ENCODE measurements around the gene POLR2H.

Gene POLR2H

DNA sequence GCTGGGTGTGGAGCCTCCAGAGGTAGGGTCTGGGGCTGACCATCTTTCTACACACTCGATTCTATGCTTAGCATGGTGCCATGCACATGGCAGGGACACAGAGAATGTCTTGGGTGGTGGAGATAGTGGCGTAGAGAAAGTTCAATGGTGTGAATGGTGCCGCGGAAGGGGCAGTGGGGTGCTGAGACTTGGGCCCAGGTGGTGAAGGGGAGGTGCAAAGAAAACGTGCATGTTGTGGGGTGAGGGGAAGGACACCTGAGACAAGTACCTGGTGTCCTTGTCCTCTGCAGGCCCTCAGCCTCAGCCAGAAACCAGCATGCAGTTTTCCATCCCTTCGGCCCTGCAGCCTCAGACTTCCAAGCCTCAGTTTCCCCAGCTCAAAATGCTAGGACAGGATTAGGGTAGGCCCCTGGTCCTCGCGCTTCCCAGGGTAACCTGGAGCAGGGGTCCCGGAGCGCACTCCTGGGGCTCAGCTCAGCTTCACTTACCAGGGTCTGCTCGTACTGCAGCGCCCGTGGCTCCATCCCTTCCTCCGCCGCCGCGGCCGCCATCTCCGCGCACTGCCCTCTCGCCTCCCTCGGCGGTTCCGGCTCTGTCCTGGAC lies 480 bp upstream of the POLR2H start:
- no peak for DNase-seq
- intact Hi-C loops (cut with DNase I), result no loop called here

DNA sequence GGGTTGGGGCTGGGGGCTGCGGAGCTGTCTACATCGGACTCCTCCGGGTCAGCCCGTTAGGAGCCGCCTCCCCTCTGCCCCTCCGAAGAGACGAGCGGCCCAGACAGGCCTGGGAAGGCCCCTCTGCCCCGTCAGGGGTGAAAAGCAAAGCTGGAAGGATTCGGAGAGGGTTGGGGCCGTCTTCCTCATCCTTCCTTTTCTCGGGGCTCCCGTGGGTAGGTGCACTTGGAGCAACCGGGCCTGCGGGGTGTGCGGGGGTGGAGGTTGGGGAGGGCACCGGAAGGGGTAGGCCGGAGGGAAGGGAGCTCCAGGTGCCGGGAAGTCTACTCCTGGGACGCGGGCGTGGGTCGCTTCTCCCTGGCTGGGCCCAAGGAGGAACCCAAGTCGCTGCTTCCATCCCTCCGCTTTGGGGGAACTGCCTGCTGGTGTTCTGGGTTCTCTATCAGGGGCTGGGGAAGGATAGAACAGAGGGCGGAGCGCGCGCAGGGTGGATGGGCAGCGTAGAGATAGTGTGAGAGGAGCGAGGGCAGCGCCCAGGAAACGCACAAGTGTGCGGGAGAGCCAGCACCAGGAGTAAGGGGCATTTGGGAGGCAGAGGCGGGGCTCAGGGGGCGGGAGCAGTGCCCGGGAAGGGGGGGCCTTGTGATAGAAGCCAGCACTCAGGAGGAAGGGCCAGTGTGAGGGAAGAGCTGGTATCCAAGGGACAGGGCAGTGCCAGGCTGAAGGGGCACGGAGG lies 590 bp downstream of the POLR2H start:
- intact Hi-C loops (cut with DNase I), result no loop called here
- peak; percentile 46 to 85 (median 70) for DNase-seq

DNA sequence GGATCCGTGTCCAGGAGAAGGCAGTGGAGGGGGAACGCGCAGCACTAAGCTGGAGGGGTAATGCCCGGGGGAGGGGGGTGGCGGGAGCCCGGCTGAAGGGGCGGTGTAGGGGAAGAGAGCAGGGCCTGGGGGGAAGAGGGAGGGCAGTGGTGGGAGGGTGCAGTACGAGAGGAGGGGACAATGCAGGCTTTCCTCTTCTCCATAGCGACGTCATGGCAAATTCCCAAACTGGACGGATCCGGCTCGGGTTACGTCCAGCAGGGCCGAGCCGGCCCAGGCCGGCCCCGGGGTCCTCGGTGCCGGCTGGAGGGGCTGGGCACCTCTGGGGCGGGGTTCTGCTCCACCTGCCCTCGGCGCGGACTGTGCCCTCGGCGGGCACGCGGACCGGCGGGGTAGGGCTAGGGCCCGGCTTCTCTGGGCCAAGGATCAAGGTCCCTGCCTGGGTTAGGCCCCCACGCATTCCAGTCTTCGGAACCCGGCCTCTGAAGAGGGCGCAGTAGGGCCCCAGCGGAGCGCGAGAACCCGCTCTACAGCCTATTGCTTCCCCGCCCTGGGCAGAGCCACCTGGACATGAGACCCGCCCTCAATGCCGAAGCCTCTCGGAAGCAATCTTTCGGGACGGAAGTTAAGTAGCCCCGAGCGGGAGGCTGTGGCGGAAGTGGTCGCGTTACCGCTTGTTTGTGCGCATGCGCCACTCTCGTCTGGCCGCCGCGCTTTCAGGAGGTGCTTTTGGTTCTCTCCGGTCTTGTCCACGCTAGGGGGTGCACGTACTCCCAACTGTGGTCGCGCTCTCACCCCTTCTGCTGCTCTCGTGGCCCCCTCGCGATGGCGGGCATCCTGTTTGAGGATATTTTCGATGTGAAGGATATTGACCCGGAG lies 1.4 kb downstream of the POLR2H start:
- intact Hi-C loops (cut with DNase I), result no loop called here
- peak; percentile 86 to 98 (median 94) for DNase-seq

DNA sequence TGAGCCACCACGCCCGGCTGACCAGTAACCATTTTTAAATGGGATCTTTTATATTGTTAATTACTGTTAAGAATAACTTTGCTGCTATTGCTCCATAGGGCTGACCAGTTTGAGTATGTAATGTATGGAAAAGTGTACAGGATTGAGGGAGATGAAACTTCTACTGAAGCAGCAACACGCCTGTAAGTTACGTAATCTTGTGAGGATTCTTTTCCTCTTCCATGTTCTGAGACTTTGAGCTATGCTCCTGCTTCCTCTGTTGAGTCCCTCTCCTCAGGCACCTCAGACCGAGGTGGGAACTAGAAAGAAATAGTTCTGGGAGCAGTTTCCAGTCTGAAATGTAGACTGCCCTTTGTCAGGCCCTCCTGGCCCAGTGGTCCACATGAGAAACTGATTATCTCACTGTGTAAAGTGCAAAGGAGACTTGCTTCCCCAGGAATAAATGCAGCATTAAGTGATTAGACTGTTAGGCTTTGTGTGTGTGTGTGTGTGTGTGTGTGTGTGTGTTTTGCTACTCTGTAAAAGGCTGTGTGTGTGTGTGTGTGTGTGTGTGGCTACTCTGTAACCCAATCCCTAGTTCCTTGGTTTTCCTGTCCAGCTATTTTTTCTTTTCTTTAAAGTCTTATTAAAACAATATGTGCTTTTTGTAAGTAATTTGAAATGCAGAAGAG lies 5.2 kb downstream of the POLR2H start:
- DNase-seq, result no peak
- intact Hi-C loops (cut with DNase I), result no loop called here

DNA sequence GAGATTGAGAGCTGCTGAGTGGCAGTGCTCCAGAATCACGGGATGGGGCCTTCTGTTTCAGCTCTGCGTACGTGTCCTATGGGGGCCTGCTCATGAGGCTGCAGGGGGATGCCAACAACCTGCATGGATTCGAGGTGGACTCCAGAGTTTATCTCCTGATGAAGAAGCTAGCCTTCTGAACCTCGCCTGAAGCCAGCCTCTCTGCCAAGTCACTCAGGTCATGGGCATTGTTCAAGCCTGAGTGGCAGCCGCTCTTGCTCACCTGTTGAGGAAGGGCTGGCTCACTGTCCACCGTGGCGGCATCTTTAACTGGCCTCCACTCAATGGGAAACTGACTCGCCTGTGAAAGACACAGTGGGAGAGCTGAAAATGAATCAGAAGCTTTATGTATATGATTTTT lies 6.6 kb downstream of the POLR2H start:
- intact Hi-C loops (cut with DNase I), result no loop called here
- no peak for DNase-seq

DNA sequence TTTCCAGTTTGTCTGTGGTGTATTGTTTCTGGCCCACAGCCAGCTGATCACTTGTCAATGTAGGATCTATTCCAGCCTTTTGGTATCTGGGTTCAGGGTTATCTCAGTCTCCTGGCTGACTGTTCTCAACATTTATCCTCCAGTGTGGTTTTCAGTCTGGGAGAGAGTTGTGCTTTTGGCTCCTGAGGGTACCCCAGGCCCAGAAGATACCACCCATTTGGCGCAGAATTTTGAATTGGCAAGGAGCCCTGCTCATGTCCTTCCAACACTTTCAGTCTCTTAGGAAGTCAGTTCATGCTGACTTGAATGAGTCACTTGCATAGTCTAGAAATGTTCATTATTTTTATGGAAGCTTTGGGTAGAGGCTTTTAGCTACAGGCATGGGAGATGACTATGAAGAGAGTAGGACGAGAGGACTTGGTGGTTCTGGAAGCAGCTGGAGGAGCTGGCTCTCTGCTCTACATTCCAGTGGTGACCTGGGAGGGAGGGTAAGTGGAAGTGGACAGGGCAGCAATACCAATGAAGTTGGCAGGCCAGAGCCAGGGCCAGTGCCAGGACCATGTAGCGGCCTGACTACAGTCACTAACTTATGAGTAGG lies 7.2 kb downstream of the POLR2H start:
- peak in 17 of 42 donors; percentile 36 to 82 (median 57) for DNase-seq
- intact Hi-C loops (cut with DNase I), result no loop called here

DNA sequence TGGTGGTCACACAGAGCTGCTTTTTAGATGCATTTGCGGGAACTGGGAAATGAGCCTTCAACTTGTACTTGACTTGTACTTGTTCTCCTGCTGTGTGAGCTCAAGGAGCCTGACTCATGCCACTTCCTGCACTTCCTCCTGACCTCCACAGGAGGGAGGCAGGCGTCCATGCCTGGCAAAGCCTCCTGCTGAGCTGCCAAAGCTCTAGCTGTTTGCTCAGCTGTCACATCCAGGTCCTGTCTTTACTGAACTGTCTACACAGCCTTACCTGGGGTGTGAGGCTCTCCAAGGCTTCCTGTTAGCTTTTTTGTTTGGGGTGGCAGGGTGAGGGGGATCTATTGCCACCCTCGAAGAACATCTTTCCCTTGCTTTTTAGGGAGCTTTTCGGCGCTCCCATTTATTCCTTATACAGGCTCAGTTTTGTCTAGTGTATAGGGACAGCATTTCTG lies 10.1 kb downstream of the POLR2H start:
- peak; percentile 62 to 94 (median 82) for DNase-seq
- intact Hi-C loops (cut with DNase I), result loop anchor here (5.0 to 10.0 kb wide), 2 partner anchors 143 to 171 kb away; no protein-coding TSS in a partner anchor

DNA sequence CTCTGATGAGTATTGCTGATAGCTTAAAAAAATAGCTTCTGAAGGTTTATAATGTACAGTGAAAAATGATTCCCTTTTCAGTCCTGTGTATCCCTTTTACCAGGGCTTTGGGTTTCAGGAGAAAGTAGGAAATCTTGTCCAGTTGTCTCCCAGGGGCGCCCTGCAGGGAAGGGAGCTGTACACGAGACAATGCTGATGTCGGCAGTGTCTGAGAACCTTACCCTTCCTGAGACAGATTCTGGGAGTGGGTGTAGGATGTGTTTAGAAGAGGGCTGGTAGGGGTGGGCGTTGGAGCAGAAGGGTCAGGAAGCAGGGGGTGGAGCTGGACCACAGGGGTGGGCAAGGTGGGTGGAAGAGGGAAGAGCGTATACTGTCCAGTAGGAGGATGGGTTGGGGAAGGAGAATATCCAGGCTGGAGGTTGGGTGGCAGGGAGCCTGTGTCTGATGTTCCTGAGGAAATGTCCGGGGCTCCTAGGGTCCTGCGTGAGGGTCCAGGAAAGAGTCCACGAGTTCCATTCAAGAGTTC lies 10.8 kb downstream of the POLR2H start:
- intact Hi-C loops (cut with DNase I), result loop anchor here (5.0 to 10.0 kb wide), 2 partner anchors 142 to 170 kb away; no protein-coding TSS in a partner anchor

DNA sequence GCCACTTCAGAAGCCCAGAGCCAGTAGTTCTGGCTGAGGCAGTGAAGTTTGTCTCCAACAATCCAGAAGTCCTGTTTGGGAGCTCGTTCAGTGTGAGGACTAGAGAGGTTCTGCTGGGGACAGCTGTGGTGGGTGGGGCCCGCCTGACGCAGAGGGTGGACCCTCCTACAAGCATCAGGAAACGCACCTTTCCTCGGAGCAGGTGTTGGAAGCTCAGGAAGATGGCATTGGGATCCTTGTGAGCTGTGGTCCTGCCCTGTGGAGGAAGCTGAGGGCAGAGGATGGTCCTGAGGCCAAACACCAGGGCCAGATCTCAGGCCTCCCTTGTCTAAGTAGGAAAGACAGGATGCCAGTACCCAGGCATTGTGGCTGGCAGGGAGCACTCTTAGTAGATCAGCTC lies 11.4 kb downstream of the POLR2H start:
- no peak for DNase-seq
- intact Hi-C loops (cut with DNase I), result loop anchor here (5.0 to 10.0 kb wide), 2 partner anchors 142 to 169 kb away; no protein-coding TSS in a partner anchor

More for the DNA sequence above, 10.8 kb downstream of the POLR2H start:
- DNase-seq, result no peak

DNA sequence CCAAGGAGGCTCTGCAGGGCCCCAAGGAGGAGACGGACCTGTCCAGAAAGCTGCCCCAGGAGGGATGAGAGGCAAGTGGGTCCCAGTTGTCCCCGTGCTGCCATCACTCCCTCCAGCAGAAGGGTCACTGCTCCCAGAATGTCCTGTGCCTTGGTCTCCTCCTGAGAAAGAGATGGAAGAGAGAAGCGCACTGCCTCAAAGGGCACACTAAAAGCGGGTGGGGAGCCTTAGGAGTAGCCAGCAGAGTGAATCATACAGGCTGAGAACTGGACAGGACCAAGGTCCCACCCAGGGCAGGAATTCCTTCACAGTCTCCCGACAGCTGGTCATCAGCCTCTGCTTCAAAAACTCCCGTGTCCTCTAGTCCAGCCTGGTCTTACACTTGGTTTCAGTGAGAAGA lies 11.9 kb downstream of the POLR2H start:
- DNase-seq, result no peak
- intact Hi-C loops (cut with DNase I), result loop anchor here (5.0 to 10.0 kb wide), 2 partner anchors 141 to 169 kb away; no protein-coding TSS in a partner anchor

DNA sequence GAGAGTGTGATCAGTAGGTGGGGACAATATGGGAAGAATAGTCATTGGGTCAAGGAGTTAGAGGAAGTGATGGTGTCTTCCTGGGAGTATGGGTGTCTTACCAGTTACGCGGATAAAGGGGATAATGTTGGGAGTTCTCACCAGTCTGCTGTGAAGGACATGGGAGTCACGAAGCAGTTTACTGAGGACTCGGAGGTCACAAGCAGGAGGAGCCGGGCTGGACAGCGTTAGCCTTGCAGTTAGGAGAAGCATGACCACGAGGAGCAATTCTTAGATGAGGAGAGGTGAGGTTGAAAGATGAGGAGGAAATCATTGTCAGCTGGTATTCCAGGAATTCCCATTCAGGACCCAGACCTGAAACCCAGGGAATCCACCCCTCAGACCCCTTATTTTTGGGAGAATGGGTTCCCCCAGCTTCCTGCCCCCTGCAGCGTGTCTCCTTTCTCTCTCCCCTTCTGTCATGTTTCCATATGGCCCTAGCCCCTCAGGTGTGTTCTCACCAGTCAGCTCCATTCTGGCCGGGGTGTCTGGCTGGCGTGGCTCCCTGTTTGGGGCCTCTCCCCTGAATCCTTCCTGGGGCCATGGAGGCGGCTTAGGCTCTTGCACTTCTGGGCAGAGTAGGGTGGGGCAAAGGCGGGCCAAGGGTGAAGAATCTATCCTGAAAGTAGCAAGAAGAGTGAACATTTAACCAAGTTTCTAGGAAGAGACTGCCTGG lies 14.4 kb downstream of the POLR2H start:
- intact Hi-C loops (cut with DNase I), result loop anchor here (10.0 kb wide), 1 partner anchor 139 kb away; no protein-coding TSS in a partner anchor
- DNase-seq, result no peak

DNA sequence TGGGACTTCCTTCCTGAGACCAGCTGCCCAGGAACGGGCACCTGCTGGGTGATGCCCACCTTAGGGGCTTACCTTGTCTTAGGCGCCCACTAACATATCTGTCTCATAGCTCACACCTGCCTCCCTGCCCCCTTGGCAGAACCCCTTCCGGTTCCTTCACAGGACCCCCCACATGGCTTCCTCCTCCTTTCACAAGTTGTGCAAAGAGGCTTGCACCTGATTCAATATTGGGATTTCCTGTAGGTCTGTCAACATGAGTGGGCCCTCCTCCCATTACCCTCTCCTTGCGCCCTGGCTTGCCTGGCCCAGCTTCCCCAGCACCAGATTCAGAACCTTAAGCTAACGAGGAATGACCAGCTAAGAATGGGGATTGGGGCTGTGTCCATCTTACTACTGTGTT lies 15.9 kb downstream of the POLR2H start:
- no peak for DNase-seq
- intact Hi-C loops (cut with DNase I), result loop anchor here (10.0 kb wide), 1 partner anchor 137 kb away; no protein-coding TSS in a partner anchor

DNA sequence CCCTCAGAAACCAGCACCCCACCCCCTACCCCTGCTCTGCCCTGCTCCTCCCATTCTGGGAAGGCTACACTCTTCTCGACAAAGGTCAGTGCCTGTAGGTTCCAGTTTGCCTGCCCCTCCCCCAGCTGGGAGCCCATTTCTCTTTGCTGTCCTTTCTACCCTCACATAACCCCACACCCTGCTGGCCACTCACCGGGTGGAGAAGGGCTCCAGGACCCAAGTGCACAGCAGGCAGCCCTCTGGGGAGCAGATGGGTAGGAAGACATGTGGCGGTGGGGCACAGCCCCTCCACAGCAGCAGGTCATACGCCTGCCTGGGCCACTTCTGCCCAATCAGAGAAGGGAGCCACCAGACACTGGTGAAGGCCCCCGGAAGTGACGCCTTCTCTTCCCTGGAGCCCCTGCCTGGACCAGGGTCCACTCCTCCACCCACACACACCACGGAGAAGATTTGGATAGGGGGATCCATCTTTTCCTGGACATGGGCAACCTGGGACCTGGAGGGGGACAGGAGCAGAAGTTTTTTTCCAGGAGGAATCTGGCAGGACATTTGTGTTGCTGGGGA lies 16.5 kb downstream of the POLR2H start, which contains the start of gene THPO:
THPO (minus strand) TSS at position 326 of the 564 bp plus-strand sequence. CDS start 1,948 bp downstream, outside the sequence.
- intact Hi-C loops (cut with DNase I), result loop anchor here (10.0 kb wide), 1 partner anchor 137 kb away; no protein-coding TSS in a partner anchor
- peak in 4 of 42 donors; percentile 30 to 62 (median 50) for DNase-seq

DNA sequence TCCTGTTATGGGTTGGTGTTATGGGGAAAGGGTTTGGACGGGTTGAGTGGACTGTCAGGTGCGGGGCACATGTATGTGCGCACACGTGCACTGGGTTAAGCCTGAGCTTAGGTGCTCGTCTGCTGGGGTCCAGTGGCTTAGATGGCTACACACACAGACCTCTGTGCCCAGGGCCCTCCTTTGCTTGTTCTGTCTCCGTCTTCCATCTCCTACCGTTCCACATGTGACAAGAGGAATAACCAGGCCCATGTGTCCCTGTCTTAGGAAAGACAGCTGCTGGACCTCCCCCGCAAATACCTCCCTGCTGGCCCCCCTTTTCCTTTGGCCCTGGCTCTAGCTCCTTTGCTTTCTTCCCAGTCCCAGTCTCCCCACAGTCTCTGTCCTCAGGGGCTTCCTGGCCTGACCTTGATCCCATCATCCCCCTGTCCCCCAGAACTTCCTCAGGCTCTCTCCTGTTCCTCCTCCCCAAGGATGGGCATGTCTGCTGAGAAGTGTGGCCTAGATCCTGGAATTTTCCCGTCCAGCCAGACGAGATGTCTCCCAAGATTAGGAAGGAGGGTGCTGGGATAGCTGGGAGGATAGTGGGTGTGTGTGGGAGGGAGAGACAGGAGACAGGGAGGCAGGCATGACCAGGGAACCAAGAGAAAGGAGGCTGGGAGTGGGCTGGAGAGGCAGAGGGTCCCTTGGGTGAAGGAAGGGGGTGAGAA lies 17.3 kb downstream of the POLR2H start:
- intact Hi-C loops (cut with DNase I), result loop anchor here (10.0 kb wide), 1 partner anchor 136 kb away; no protein-coding TSS in a partner anchor
- DNase-seq, result no peak

DNA sequence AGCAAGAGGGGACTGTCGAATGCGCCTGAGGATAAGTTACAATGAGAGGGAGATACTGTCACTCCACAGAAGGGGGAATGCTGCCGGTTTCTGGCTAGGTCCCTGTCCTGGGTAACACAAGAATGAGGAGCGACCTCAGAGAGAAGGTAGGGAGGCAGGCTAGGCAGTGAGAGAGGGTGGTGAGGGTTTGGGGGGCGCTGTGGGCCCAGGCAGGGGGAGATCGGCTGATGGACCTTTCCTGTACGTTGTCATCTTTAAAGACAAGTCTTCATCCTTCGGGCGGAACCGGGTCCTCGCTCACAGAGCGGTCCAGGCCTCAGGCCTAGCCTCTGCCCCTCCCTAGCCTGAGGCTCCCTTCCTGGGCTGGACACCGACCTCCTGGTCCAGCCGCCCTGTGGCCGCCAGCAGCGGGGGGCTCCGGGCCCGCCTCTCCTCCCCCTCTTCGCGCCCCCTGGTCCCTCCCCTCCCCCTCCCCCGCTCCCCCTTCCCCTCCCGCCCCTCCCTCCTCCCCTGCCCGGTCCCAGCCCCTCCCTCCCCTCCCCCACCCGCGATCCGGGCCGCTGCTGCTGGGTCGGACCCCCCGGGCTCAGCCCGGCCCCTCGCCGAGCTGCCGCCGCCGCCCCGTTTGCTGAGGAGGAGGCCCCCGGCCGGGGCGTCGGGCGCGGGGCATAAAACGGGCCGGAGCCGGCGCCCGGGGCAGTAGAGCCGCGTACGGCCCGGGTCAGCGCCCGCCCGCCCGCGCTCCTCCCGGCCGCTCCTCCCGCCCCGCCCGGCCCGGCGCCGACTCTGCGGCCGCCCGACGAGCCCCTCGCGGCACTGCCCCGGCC lies 18.1 kb downstream of the POLR2H start, which contains the start of gene CHRD:
CHRD (plus strand) TSS at position 697 of the 827 bp plus-strand sequence. CDS start 265 bp downstream, outside the sequence.
- intact Hi-C loops (cut with DNase I), result loop anchor here (10.0 kb wide), 1 partner anchor 135 kb away; no protein-coding TSS in a partner anchor
- DNase-seq, result peak in 1 of 42 donors; percentile 20

All from head of caudate nucleus (tissue), 42 donors.